LHCN-M2 (cell line): Measurements from ENCODE around the gene CTSC. TPM values are rescaled to one million over a fixed set of nuclear protein-coding genes. Genes with fewer than 3 reads are reported as not detected.
"Not testable (repeated sequence)": the region's sequence is repeated elsewhere in the genome, so short reads cannot be mapped to it uniquely, and the experiment has no call there.

ENCODE experiments used
- DNase-seq: peaks from one replicate; pipeline ENCODE4 v3.0.0-alpha.2; 2012; ENCODE audit warnings: low read depth
- total RNA-seq: library from RNA; depleted of rRNA; stranded (reverse); fragments of >200 nt; gene quantifications from 2 replicates; pipeline ENCODE4 v1.2.3, GENCODE V29; 2014

The CTSC gene
- total RNA-seq, 1 experiment from 2014 or later: 32.5 TPM

- DNase-seq: no peak
Observed at GRCh38 chr11:88353386-88353785, 15.8 kb upstream of the CTSC start.

- no peak for DNase-seq
Observed at GRCh38 chr11:88352139-88352538, 14.6 kb upstream of the CTSC start.

- DNase-seq: no peak
Observed at GRCh38 chr11:88348870-88349269, 11.3 kb upstream of the CTSC start.

GRCh38 chr11:88345949-88346348 is 8.4 kb upstream of the CTSC start:
- no peak for DNase-seq

GRCh38 chr11:88345408-88345807 is 7.9 kb upstream of the CTSC start:
- DNase-seq: peak; percentile 79

- no peak for DNase-seq
Observed at GRCh38 chr11:88344869-88345268, 7.3 kb upstream of the CTSC start.

GRCh38 chr11:88341522-88342251 is 4.2 kb upstream of the CTSC start:
- DNase-seq: no peak

- no peak for DNase-seq
Observed at GRCh38 chr11:88340366-88340935, 2.9 kb upstream of the CTSC start.

GRCh38 chr11:88337987-88338668 is 592 bp upstream of the CTSC start:
- peak; percentile 47 for DNase-seq

GRCh38 chr11:88335284-88335683 is 2.3 kb downstream of the CTSC start:
- DNase-seq: no peak

- no peak for DNase-seq
Observed at GRCh38 chr11:88333862-88334261, 3.7 kb downstream of the CTSC start.

GRCh38 chr11:88332851-88333250 is 4.7 kb downstream of the CTSC start:
- DNase-seq: peak; percentile 43

- no peak for DNase-seq
Observed at GRCh38 chr11:88330826-88331428, 6.6 kb downstream of the CTSC start.

- no peak for DNase-seq
Observed at GRCh38 chr11:88329563-88330250, 7.8 kb downstream of the CTSC start.

GRCh38 chr11:88327462-88328143 is 9.9 kb downstream of the CTSC start:
- no peak for DNase-seq

- DNase-seq: no peak
Observed at GRCh38 chr11:88327061-88327460, 10.5 kb downstream of the CTSC start.

- no peak for DNase-seq
Observed at GRCh38 chr11:88326099-88326498, 11.4 kb downstream of the CTSC start.

GRCh38 chr11:88324562-88325345 is 12.8 kb downstream of the CTSC start:
- no peak for DNase-seq

GRCh38 chr11:88322881-88323280 is 14.7 kb downstream of the CTSC start:
- not testable (repeated sequence) for DNase-seq

- DNase-seq: not testable (repeated sequence)
Observed at GRCh38 chr11:88321412-88321811, 16.1 kb downstream of the CTSC start.
